A673 (cell line): ENCODE results near the gene RASA2.

ENCODE experiments used
- EZH2 ChIP-seq: fragments of 200-600 bp; sonication (generic); IDR thresholded peaks from 2 replicates; pipeline ENCODE4 v1.6.1; 2017; ENCODE audit warnings: borderline replicate concordance, low read depth, mild to moderate bottlenecking, mixed read lengths, antibody characterized with exemption, low read length; ENCODE audit not compliant: poor library complexity, severe bottlenecking
- TF ChIP-seq, protein P1 (sequence below): fragments of 300-800, 200-600 bp; sonication (generic); conservative IDR thresholded peaks from 2 replicates; pipeline ENCODE4 v1.5.1; 2017; ENCODE audit warnings: low read depth, mild to moderate bottlenecking, antibody characterized with exemption, low read length, moderate library complexity, mixed read lengths

DNA sequence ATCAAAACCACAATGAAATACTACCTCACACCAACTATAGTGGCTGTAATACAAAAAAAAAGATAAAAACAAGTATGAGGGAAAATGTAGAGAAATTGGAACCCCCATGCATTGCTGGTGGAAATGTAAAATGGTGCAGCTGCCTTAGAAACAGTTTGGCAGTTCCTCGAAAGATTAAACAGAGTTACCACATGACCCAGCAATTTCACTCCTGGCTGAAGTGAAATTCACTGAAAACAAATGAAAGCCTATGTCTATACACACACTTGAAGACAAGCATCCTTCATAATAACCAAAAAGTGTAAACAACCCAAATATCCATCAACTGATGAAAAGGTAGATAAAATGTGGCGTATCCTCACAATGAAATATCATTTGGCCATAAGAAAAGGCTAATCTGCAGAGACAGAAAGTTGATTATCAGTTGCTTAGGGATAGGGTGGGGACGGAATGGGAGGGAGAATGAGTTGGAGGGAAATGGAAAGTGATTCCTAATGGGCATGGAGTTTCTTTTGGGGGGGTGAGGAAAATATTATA lies 20.1 kb upstream of the RASA2 start:
- TF ChIP-seq, protein P1, sequence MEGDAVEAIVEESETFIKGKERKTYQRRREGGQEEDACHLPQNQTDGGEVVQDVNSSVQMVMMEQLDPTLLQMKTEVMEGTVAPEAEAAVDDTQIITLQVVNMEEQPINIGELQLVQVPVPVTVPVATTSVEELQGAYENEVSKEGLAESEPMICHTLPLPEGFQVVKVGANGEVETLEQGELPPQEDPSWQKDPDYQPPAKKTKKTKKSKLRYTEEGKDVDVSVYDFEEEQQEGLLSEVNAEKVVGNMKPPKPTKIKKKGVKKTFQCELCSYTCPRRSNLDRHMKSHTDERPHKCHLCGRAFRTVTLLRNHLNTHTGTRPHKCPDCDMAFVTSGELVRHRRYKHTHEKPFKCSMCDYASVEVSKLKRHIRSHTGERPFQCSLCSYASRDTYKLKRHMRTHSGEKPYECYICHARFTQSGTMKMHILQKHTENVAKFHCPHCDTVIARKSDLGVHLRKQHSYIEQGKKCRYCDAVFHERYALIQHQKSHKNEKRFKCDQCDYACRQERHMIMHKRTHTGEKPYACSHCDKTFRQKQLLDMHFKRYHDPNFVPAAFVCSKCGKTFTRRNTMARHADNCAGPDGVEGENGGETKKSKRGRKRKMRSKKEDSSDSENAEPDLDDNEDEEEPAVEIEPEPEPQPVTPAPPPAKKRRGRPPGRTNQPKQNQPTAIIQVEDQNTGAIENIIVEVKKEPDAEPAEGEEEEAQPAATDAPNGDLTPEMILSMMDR: no peak
- no peak for TF ChIP-seq EZH2
